IMR-90 (cell line): Measurements from ENCODE around the gene GNAO1. TPM values are rescaled to one million over a fixed set of nuclear protein-coding genes. Genes with fewer than 3 reads are reported as not detected.

ENCODE experiments used
- ATAC-seq: fragments of 200-7000 bp; cut with Tn5 transposase; 2 replicates; pipeline ENCODE4 v1.9.1; 2020; ENCODE audit warnings: low read depth, mild to moderate bottlenecking, moderate library complexity
- BruUV-seq: library from RNA; stranded (reverse); fragments of 400-500 nt; replicated peaks from 2 replicates; lab custom pipeline; 2021; lab: Mats Ljungman, UMichigan
- CTCF ChIA-PET: fragments of 300-600 bp; formaldehyde crosslinking; extraction: SDS; loops from one replicate; lab custom pipeline; 2021; ENCODE audit warnings: antibody characterized with exemption; lab: Yijun Ruan, JAX
- POLR2A ChIA-PET: fragments of 300-600 bp; sonication (Branson Sonifier 250); formaldehyde crosslinking; loops from one replicate; lab custom pipeline; 2022; ENCODE audit warnings: antibody characterized with exemption; ENCODE audit not compliant: unreplicated experiment; lab: Charles Lee
- DNase-seq: peaks from one replicate; pipeline ENCODE4 v3.0.0; 2013
- H2AFZ ChIP-seq: replicated peaks from 2 replicates; pipeline ENCODE3; 2013; ENCODE audit warnings: low read length, mild to moderate bottlenecking; ENCODE audit not compliant: poor library complexity
- H2AK5ac ChIP-seq: 2 replicates; pipeline ENCODE4 v1.6.1; 2013; ENCODE audit warnings: low read depth, low read length, inconsistent platforms
- H2AK9ac ChIP-seq: replicated peaks from 2 replicates; pipeline ENCODE3; 2013; ENCODE audit warnings: mild to moderate bottlenecking, low read depth, low read length, moderate library complexity; ENCODE audit not compliant: poor library complexity
- H2BK120ac ChIP-seq: 2 replicates; pipeline ENCODE4 v1.6.1; 2013; ENCODE audit warnings: low read depth, low read length, inconsistent platforms
- H2BK15ac ChIP-seq: 3 replicates; pipeline ENCODE4 v1.6.1; 2013; ENCODE audit warnings: low read depth, low read length, inconsistent platforms
- H2BK20ac ChIP-seq: 2 replicates; pipeline ENCODE4 v1.6.1; 2013; ENCODE audit warnings: low read depth, mild to moderate bottlenecking, inconsistent platforms, low read length, moderate library complexity
- H2BK5ac ChIP-seq: 2 replicates; pipeline ENCODE4 v1.6.1; 2013; ENCODE audit warnings: mild to moderate bottlenecking, low read depth, low read length, inconsistent platforms; ENCODE audit not compliant: poor library complexity, severe bottlenecking
- H3K14ac ChIP-seq: replicated peaks from 2 replicates; pipeline ENCODE4 v1.6.1; 2013; ENCODE audit warnings: low read depth, low read length, inconsistent platforms
- H3K18ac ChIP-seq: 2 replicates; pipeline ENCODE4 v1.6.1; 2013; ENCODE audit warnings: low read depth, low read length, control low read depth
- H3K23ac ChIP-seq: 2 replicates; pipeline ENCODE4 v1.6.1; 2013; ENCODE audit warnings: low read depth, low read length, inconsistent platforms
- H3K27ac ChIP-seq: 2 replicates; pipeline ENCODE4 v1.5.1; 2013; ENCODE audit warnings: mild to moderate bottlenecking, control low read depth, low read length; ENCODE audit not compliant: insufficient read depth
- H3K27me3 ChIP-seq: 2 replicates; pipeline ENCODE4 v1.6.1; 2013; ENCODE audit warnings: low read length; ENCODE audit not compliant: control insufficient read depth, insufficient read depth
- H3K36me3 ChIP-seq: 2 replicates; pipeline ENCODE4 v1.6.1; 2013; ENCODE audit warnings: low read length, mixed read lengths; ENCODE audit not compliant: control insufficient read depth, insufficient read depth
- H3K4ac ChIP-seq: 2 replicates; pipeline ENCODE4 v1.6.1; 2013; ENCODE audit warnings: low read depth, low read length, inconsistent platforms
- H3K4me1 ChIP-seq: 2 replicates; pipeline ENCODE4 v1.6.1; 2013; ENCODE audit warnings: low read length, mixed read lengths; ENCODE audit not compliant: control insufficient read depth, insufficient read depth
- H3K4me2 ChIP-seq: 2 replicates; pipeline ENCODE4 v1.6.1; 2013; ENCODE audit warnings: low read depth, mild to moderate bottlenecking, control low read depth, low read length, moderate library complexity
- H3K4me3 ChIP-seq: 2 replicates; pipeline ENCODE4 v1.5.1; 2013; ENCODE audit warnings: low read depth, mild to moderate bottlenecking, control low read depth, low read length, moderate library complexity; ENCODE audit not compliant: insufficient read depth
- H3K56ac ChIP-seq: 2 replicates; pipeline ENCODE4 v1.6.1; 2013; ENCODE audit warnings: low read length, inconsistent platforms; ENCODE audit not compliant: insufficient read depth; ENCODE audit errors: extremely low read depth
- H3K79me1 ChIP-seq, 2 experiments: 2 replicates each; pipeline ENCODE4 v1.6.1; 2013; ENCODE audit warnings: low read length in 2 of 2, inconsistent platforms in 1 of 2, low read depth in 1 of 2
- H3K9ac ChIP-seq: 2 replicates; pipeline ENCODE4 v1.6.1; 2013; ENCODE audit warnings: low read depth, low read length, control low read depth
- H3K9me1 ChIP-seq: 2 replicates; pipeline ENCODE4 v1.6.1; 2013; ENCODE audit warnings: low read length, inconsistent platforms; ENCODE audit not compliant: insufficient read depth
- H3K9me3 ChIP-seq: 2 replicates; pipeline ENCODE4 v1.6.1; 2013; ENCODE audit warnings: low read length; ENCODE audit not compliant: control insufficient read depth, insufficient read depth
- H4K20me1 ChIP-seq: 2 replicates; pipeline ENCODE4 v1.6.1; 2013; ENCODE audit warnings: low read length, inconsistent platforms; ENCODE audit not compliant: insufficient read depth
- H4K5ac ChIP-seq: 2 replicates; pipeline ENCODE4 v1.6.1; 2013; ENCODE audit warnings: mild to moderate bottlenecking, low read depth, low read length, control low read depth
- H4K8ac ChIP-seq, 2 experiments: 2 replicates each; pipeline ENCODE4 v1.6.1; 2013; ENCODE audit warnings: low read depth in 2 of 2, low read length in 2 of 2, control low read depth in 1 of 2, inconsistent platforms in 1 of 2
- H4K91ac ChIP-seq: 2 replicates; pipeline ENCODE4 v1.6.1; 2013; ENCODE audit warnings: low read depth, low read length, inconsistent platforms; ENCODE audit not compliant: insufficient read depth
- BHLHE40 ChIP-seq: fragments of 150-350 bp; IDR thresholded peaks from 2 replicates; pipeline ENCODE4 v1.6.1; 2016; ENCODE audit warnings: mild to moderate bottlenecking, low read depth, low read length
- CEBPB ChIP-seq: IDR thresholded peaks from 2 replicates; pipeline ENCODE4 v1.6.1; 2012; ENCODE audit warnings: low read depth, low read length, improper control_type of control experiment
- CHD1 ChIP-seq: IDR thresholded peaks from 2 replicates; pipeline ENCODE4 v1.6.1; 2012; ENCODE audit warnings: low read depth, low read length, improper control_type of control experiment
- CTCF ChIP-seq: conservative IDR thresholded peaks from 2 replicates; pipeline ENCODE4 v1.5.1; 2012; ENCODE audit warnings: mild to moderate bottlenecking, low read depth, low read length, improper control_type of control experiment
- MAFK ChIP-seq: IDR thresholded peaks from 2 replicates; pipeline ENCODE4 v1.6.1; 2012; ENCODE audit warnings: low read depth, low read length, improper control_type of control experiment
- MAZ ChIP-seq: IDR thresholded peaks from 2 replicates; pipeline ENCODE4 v1.6.1; 2012; ENCODE audit warnings: low read depth, mild to moderate bottlenecking, low read length, improper control_type of control experiment, moderate library complexity, borderline replicate concordance
- MXI1 ChIP-seq: IDR thresholded peaks from 2 replicates; pipeline ENCODE4 v1.6.1; 2012; ENCODE audit warnings: low read depth, mild to moderate bottlenecking, low read length, moderate library complexity, borderline replicate concordance
- RAD21 ChIP-seq: IDR thresholded peaks from 2 replicates; pipeline ENCODE4 v1.6.1; 2012; ENCODE audit warnings: low read length, improper control_type of control experiment
- RCOR1 ChIP-seq: IDR thresholded peaks from 2 replicates; pipeline ENCODE4 v1.6.1; 2012; ENCODE audit warnings: mild to moderate bottlenecking, low read length, improper control_type of control experiment; ENCODE audit not compliant: insufficient replicate concordance
- RFX5 ChIP-seq: IDR thresholded peaks from 2 replicates; pipeline ENCODE4 v1.8.0; 2012; ENCODE audit warnings: low read depth, mild to moderate bottlenecking, low read length, moderate library complexity
- SMC3 ChIP-seq: fragments of 150-350 bp; IDR thresholded peaks from 2 replicates; pipeline ENCODE4 v1.6.1; 2016; ENCODE audit warnings: low read depth, mild to moderate bottlenecking, antibody characterized with exemption, low read length, moderate library complexity
- USF2 ChIP-seq: fragments of 150-350 bp; IDR thresholded peaks from 2 replicates; pipeline ENCODE4 v1.6.1; 2017; ENCODE audit warnings: mild to moderate bottlenecking, antibody characterized with exemption, low read length, low read depth
- WGBS, 2 experiments: methylation state at CpG; one replicate each; pipeline versions ENCODE4 v1.1.5 to v1.1.7; 2013; ENCODE audit warnings: missing lambda C conversion rate in 2 of 2; ENCODE audit not compliant: insufficient read length in 1 of 2; ENCODE audit errors: extremely low coverage in 2 of 2; 5-methylcytosine and 5-hydroxymethylcytosine counted together
- dilution Hi-C: fragments of 300-500 bp; cut with HindIII; formaldehyde crosslinking; loops from one replicate; pipeline ENCODE4 v1.14.3; 2018; ENCODE audit warnings: low sequenced_read_pairs; ENCODE audit not compliant: unreplicated experiment
- in situ Hi-C: fragments of 300-500 bp; cut with MboI; formaldehyde crosslinking; loops from 3 replicates; pipeline ENCODE4 v1.14.3; 2019; ENCODE audit warnings: low sequenced_read_pairs, inconsistent platforms, mixed read lengths
- intact Hi-C: fragments of 100-400 bp; cut with micrococcal nuclease; formaldehyde crosslinking; loops from 2 replicates; pipeline ENCODE4 v1.10.0; 2022
- polyA plus RNA-seq, 3 experiments: library from polyadenylated mRNA; depleted of rRNA; stranded (reverse); fragments of >200 nt; gene quantifications; 2 replicates each; pipeline ENCODE4 v1.2.3, GENCODE V29; 2012; ENCODE audit warnings: low replicate concordance in 1 of 3
- total RNA-seq: library from RNA; depleted of rRNA; stranded (reverse); fragments of >200 nt; gene quantifications from 2 replicates; pipeline ENCODE4 v1.2.3, GENCODE V29; 2012

Gene GNAO1
- total and polyA plus RNA-seq, 2 of the 4 experiments (the other 2 are of a cell fraction) = under 0.01 to 0.07 TPM

- intact Hi-C loops = no loop called here
- POLR2A ChIA-PET = no interaction called here
Observed at GRCh38 chr16:56336071-56336688, 144.9 kb downstream of the GNAO1 start.

More at GRCh38 chr16:56336071-56336688, 144.9 kb downstream of the GNAO1 start:
- Histone ChIP-seq H2BK120ac (no peak overlapping the region), H3K14ac (no peak overlapping the region), H2AK5ac (no peak overlapping the region), H3K4me2 (no peak overlapping the region), H2AK9ac (no peak overlapping the region), H2BK5ac (no peak overlapping the region), H3K27ac (no peak overlapping the region), H3K23ac (no peak overlapping the region), H3K18ac (no peak overlapping the region), H4K20me1 (no peaks in the 10 kb centered on the region), H3K9ac (no peak overlapping the region), H3K9me3 (no peaks in the 10 kb centered on the region), H4K5ac (no peak overlapping the region), H3K56ac (no peak overlapping the region), H3K4ac (no peak overlapping the region), H2BK15ac (no peak overlapping the region), H4K91ac (no peak overlapping the region), H3K36me3 (no peaks in the 10 kb centered on the region), H3K4me1 (no peaks in the 10 kb centered on the region), H2BK20ac (no peak overlapping the region), H2AFZ (peak overlapping the region; percentile 61), H3K79me1 (no peaks in the 10 kb centered on the region), H3K27me3 (no peaks in the 10 kb centered on the region; the same call in 1 of the 2 replicates), H3K4me3 (no peak overlapping the region), H4K8ac (no peak overlapping the region), H3K9me1 (no peaks in the 10 kb centered on the region; the same call in 1 of the 2 replicates)
- dilution Hi-C loops (no loop called here), in situ Hi-C loops (no loop called here)
- BruUV-seq = no TSS peak
- ATAC-seq (no peak), DNase-seq (no peak)
- 73% methylated on average over 3 of the region's 8 CpGs; no CpG with 5 or more reads in 1 of the 2 experiments for WGBS, 2 experiments
- TF ChIP-seq BHLHE40 (no peak), RAD21 (no peak), CEBPB (no peak), CTCF (no peak), MAFK (no peak), RCOR1 (no peak), USF2 (no peak), CHD1 (no peak), RFX5 (no peak), MAZ (no peak), SMC3 (no peak), MXI1 (no peak)
- CTCF ChIA-PET = no interaction called here
